SK-N-SH (cell line): ENCODE data around the gene SFI1. TPM values are rescaled to one million over a fixed set of nuclear protein-coding genes. Genes with fewer than 3 reads are reported as not detected.
A peak's percentile ranks its signal among the peaks of the same experiment; 100 is the strongest.

Source experiments
- CTCF ChIA-PET: fragments of 300-600, 350-600 bp; formaldehyde crosslinking; extraction: SDS; loops from one replicate; lab custom pipeline; 2021; lab: Yijun Ruan, JAX
- POLR2A ChIA-PET: fragments of 350-600 bp; sonication (Branson Sonifier 250); formaldehyde crosslinking; extraction: SDS; loops from one replicate; lab custom pipeline; 2020; ENCODE audit warnings: antibody characterized with exemption, inconsistent platforms; lab: Yijun Ruan, JAX
- DNase-seq: peaks from one replicate; pipeline ENCODE4 v3.0.0; 2012
- H2AFZ ChIP-seq: fragments of 200-600 bp; sonication (generic); 2 replicates; pipeline ENCODE4 v1.8.1; 2016; ENCODE audit warnings: antibody characterized with exemption, mild to moderate bottlenecking, low read depth
- H3F3A ChIP-seq: fragments of 200-600 bp; sonication (generic); replicated peaks from 2 replicates; pipeline ENCODE3; 2016; ENCODE audit warnings: antibody characterized with exemption, mild to moderate bottlenecking; ENCODE audit not compliant: insufficient read depth
- H3K27ac ChIP-seq, 2 experiments: fragments of 200-500 bp in 1 of 2; fragments of 200-600 bp in 1 of 2; sonication (Bioruptor generic) in 1 of 2; sonication (generic), shearing (Covaris generic) in 1 of 2; 2 replicates each; pipeline versions ENCODE4 v1.5.1 to v1.6.1; 2014 to 2016; ENCODE audit warnings: low read depth in 2 of 2, inconsistent platforms in 1 of 2, low read length in 1 of 2, mild to moderate bottlenecking in 1 of 2, mixed read lengths in 1 of 2
- H3K27me3 ChIP-seq: fragments of 200-600 bp; sonication (generic), shearing (Covaris generic); 2 replicates; pipeline ENCODE4 v1.6.1; 2016; ENCODE audit warnings: mixed run types; ENCODE audit not compliant: insufficient read depth
- H3K36me3 ChIP-seq, 2 experiments: fragments of 200-500 bp in 1 of 2; fragments of 200-600 bp in 1 of 2; sonication (Bioruptor generic) in 1 of 2; sonication (generic) in 1 of 2; replicated peaks in 1 of 2; 2 replicates each; pipeline versions ENCODE3 to v1.5.1; 2014 to 2016; ENCODE audit warnings: low read length in 1 of 2, mild to moderate bottlenecking in 1 of 2; ENCODE audit not compliant: insufficient read depth in 2 of 2, control insufficient read depth in 1 of 2
- H3K4me1 ChIP-seq, 2 experiments: fragments of 200-500 bp in 1 of 2; fragments of 200-600 bp in 1 of 2; sonication (Bioruptor generic) in 1 of 2; sonication (generic), shearing (Covaris generic) in 1 of 2; 2 replicates each; pipeline versions ENCODE4 v1.5.1 to v1.6.1; 2014 to 2016; ENCODE audit warnings: low read depth in 1 of 2, low read length in 1 of 2, mixed run types in 1 of 2; ENCODE audit not compliant: insufficient read depth in 2 of 2, control insufficient read depth in 1 of 2
- H3K4me2 ChIP-seq: fragments of 200-600 bp; sonication (generic), shearing (Covaris generic); 2 replicates; pipeline ENCODE4 v1.6.1; 2017; ENCODE audit warnings: mixed run types
- H3K4me3 ChIP-seq, 2 experiments: fragments of 200-500 bp in 1 of 2; fragments of 200-600 bp in 1 of 2; sonication (Bioruptor generic) in 1 of 2; sonication (generic), shearing (Covaris generic) in 1 of 2; 2 replicates each; pipeline versions ENCODE4 v1.5.1 to v1.8.1; 2014 to 2016; ENCODE audit warnings: low read depth in 2 of 2, inconsistent platforms in 1 of 2, low read length in 1 of 2, mild to moderate bottlenecking in 1 of 2, mixed read lengths in 1 of 2, moderate library complexity in 1 of 2
- H3K79me2 ChIP-seq: fragments of 200-600 bp; sonication (generic); 2 replicates; pipeline ENCODE4 v1.8.1; 2017; ENCODE audit warnings: mild to moderate bottlenecking; ENCODE audit not compliant: insufficient read depth
- H3K9ac ChIP-seq: fragments of 200-600 bp; sonication (generic); 2 replicates; pipeline ENCODE4 v1.6.1; 2017; ENCODE audit warnings: mixed run types
- H3K9me2 ChIP-seq: fragments of 200-600 bp; sonication (generic); 2 replicates; pipeline ENCODE4 v1.6.1; 2017; ENCODE audit warnings: mixed run types
- H3K9me3 ChIP-seq: fragments of 200-600 bp; sonication (generic); 2 replicates; pipeline ENCODE4 v1.6.1; 2017; ENCODE audit warnings: mixed run types, mild to moderate bottlenecking, moderate library complexity
- H4K20me1 ChIP-seq: fragments of 200-600 bp; sonication (generic); 2 replicates; pipeline ENCODE4 v1.6.1; 2017; ENCODE audit warnings: mild to moderate bottlenecking, mixed run types; ENCODE audit not compliant: insufficient read depth
- CHD2 ChIP-seq: fragments of 150-350 bp; IDR thresholded peaks from 2 replicates; pipeline ENCODE4 v1.6.1; 2018; ENCODE audit warnings: low read length; ENCODE audit not compliant: partially characterized antibody
- CTCF ChIP-seq: fragments of 200-600 bp; sonication (generic); IDR thresholded peaks from 2 replicates; pipeline ENCODE4 v1.6.1; 2017; ENCODE audit warnings: antibody characterized with exemption, mild to moderate bottlenecking, moderate library complexity
- ELF1 ChIP-seq: IDR thresholded peaks from 2 replicates; pipeline ENCODE4 v1.4.0; 2012
- EP300 ChIP-seq, 2 experiments: IDR thresholded peaks; 2 replicates each; pipeline versions ENCODE4 v1.4.0 to v1.6.1; 2012; ENCODE audit warnings: borderline replicate concordance in 1 of 2, low read depth in 1 of 2, low read length in 1 of 2
- FOSL2 ChIP-seq: IDR thresholded peaks from 2 replicates; pipeline ENCODE4 v1.4.0; 2012; ENCODE audit warnings: low read depth, mild to moderate bottlenecking, moderate library complexity, borderline replicate concordance
- FOXJ3 ChIP-seq: sonication (generic); formaldehyde crosslinking; IDR thresholded peaks from 2 replicates; pipeline ENCODE4 v1.5.1; 2020; ENCODE audit warnings: mild to moderate bottlenecking, missing genetic modification reagents
- GABPA ChIP-seq: IDR thresholded peaks from 2 replicates; pipeline ENCODE4 v1.4.0; 2012; ENCODE audit warnings: low read depth, mild to moderate bottlenecking
- GATA2 ChIP-seq: sonication (generic); formaldehyde crosslinking; IDR thresholded peaks from 2 replicates; pipeline ENCODE4 v1.5.0; 2020; ENCODE audit warnings: mild to moderate bottlenecking, missing genetic modification reagents
- JUND ChIP-seq: IDR thresholded peaks from 2 replicates; pipeline ENCODE4 v1.4.0; 2012
- MEF2A ChIP-seq: IDR thresholded peaks from 2 replicates; pipeline ENCODE4 v1.4.0; 2012; ENCODE audit warnings: low read depth, borderline replicate concordance
- NFIC ChIP-seq: IDR thresholded peaks from 2 replicates; pipeline ENCODE4 v1.4.0; 2012; ENCODE audit warnings: borderline replicate concordance
- NRF1 ChIP-seq: IDR thresholded peaks from 2 replicates; pipeline ENCODE4 v1.6.1; 2012; ENCODE audit warnings: low read depth, mild to moderate bottlenecking, low read length
- PBX3 ChIP-seq: IDR thresholded peaks from 2 replicates; pipeline ENCODE4; 2012
- POLR2AphosphoS5 ChIP-seq: IDR thresholded peaks from 2 replicates; pipeline ENCODE4 v1.6.1; 2012; ENCODE audit warnings: low read depth, low read length
- RAD21 ChIP-seq: IDR thresholded peaks from 2 replicates; pipeline ENCODE4 v1.6.1; 2012; ENCODE audit warnings: mild to moderate bottlenecking, low read length
- REST ChIP-seq: IDR thresholded peaks from 2 replicates; pipeline ENCODE4 v1.6.1; 2012; ENCODE audit warnings: mild to moderate bottlenecking, low read depth, low read length, moderate library complexity
- SIN3A ChIP-seq: IDR thresholded peaks from 2 replicates; pipeline ENCODE4 v1.6.1; 2012; ENCODE audit warnings: low read depth, mild to moderate bottlenecking, low read length, moderate library complexity, borderline replicate concordance
- SMC3 ChIP-seq: IDR thresholded peaks from 2 replicates; pipeline ENCODE4 v1.6.1; 2012; ENCODE audit warnings: low read depth, low read length, improper control_type of control experiment
- TAF1 ChIP-seq: IDR thresholded peaks from 2 replicates; pipeline ENCODE4 v1.6.1; 2012; ENCODE audit warnings: low read depth, mild to moderate bottlenecking, low read length, moderate library complexity, borderline replicate concordance
- TCF12 ChIP-seq: IDR thresholded peaks from 2 replicates; pipeline ENCODE4 v1.4.0; 2012
- TEAD4 ChIP-seq: IDR thresholded peaks from 2 replicates; pipeline ENCODE4 v1.4.0; 2012; ENCODE audit warnings: mild to moderate bottlenecking, borderline replicate concordance; ENCODE audit not compliant: insufficient read depth
- USF1 ChIP-seq: IDR thresholded peaks from 2 replicates; pipeline ENCODE4 v1.4.0; 2012; ENCODE audit warnings: low read depth, borderline replicate concordance
- USF2 ChIP-seq: fragments of 150-350 bp; IDR thresholded peaks from 2 replicates; pipeline ENCODE4 v1.6.1; 2017; ENCODE audit warnings: antibody characterized with exemption, low read length, low read depth, borderline replicate concordance
- ZBTB33 ChIP-seq: IDR thresholded peaks from 2 replicates; pipeline ENCODE4 v1.4.0; 2012; ENCODE audit warnings: low read depth, borderline replicate concordance
- WGBS: methylation state at CpG from one replicate; pipeline ENCODE4 v1.1.6; 2017; ENCODE audit warnings: low lambda C conversion rate; 5-methylcytosine and 5-hydroxymethylcytosine counted together
- polyA plus RNA-seq, 3 experiments: library from polyadenylated mRNA; depleted of rRNA; stranded (reverse); fragments of >200 nt; gene quantifications; 2 replicates each; pipeline ENCODE4 v1.2.3, GENCODE V29; 2012

Gene SFI1
- polyA plus RNA-seq, 1 of the 3 experiments (the other 2 are of a cell fraction) = 24.7 TPM

GRCh38 chr22:31532060-31532459 is 35.7 kb downstream of the SFI1 start:
- no peaks in the 10 kb centered on the region for H3K9me2 ChIP-seq
- no peak for DNase-seq
- H3F3A ChIP-seq = peaks cover 30% of the 10 kb centered on the region
- H2AFZ ChIP-seq = no peak overlapping the region
- H3K4me2 ChIP-seq = peak overlapping the region; percentile 48; the same call in 1 of the 2 replicates
- POLR2A ChIA-PET = interaction anchor here (0.7 kb wide), 1 partner anchor 125 kb away, joined by 5 read pairs; no protein-coding TSS in a partner anchor
- H4K20me1 ChIP-seq = no peaks in the 10 kb centered on the region
- no peak overlapping the region for H3K4me3 ChIP-seq
- peaks cover 0 to 5% of the 10 kb centered on the region in 2 experiments for H3K36me3 ChIP-seq
- H3K4me1 ChIP-seq = peaks cover 0 to 8% of the 10 kb centered on the region in 2 experiments; a peak in 1 of 4 replicates
- no peak overlapping the region for H3K9ac ChIP-seq
- WGBS = 59% methylated on average over 1 of the region's 1 CpG
- H3K9me3 ChIP-seq = no peaks in the 10 kb centered on the region
- CTCF ChIA-PET = interaction anchor here (2.4 kb wide), 1 partner anchor 29 kb away, joined by 5 read pairs; no protein-coding TSS in a partner anchor
- H3K79me2 ChIP-seq = peaks cover 4% of the 10 kb centered on the region; the same call in 1 of the 2 replicates
- no peaks in the 10 kb centered on the region for H3K27me3 ChIP-seq
- peak overlapping the region; percentile 80 to 88 for H3K27ac ChIP-seq
- TF ChIP-seq FOSL2 (peak; percentile 33; the same call in 1 of the 2 replicates), SIN3A (peak; percentile 58; the same call in 1 of the 2 replicates), ZBTB33 (no peak), MEF2A (peak; percentile 21; the same call in 1 of the 2 replicates), TEAD4 (peak; percentile 69; the same call in 1 of the 2 replicates), TCF12 (peak; percentile 95), RAD21 (no peak), ELF1 (no peak), JUND (peak; percentile 70), USF1 (no peak), GABPA (no peak), POLR2AphosphoS5 (peak; percentile 74; the same call in 1 of the 2 replicates), USF2 (no peak), TAF1 (no peak), FOXJ3 (CRISPR knock-in tag) (no peak), REST (0 out of 2 replicates have a peak, but pooled peaks have one; percentile 29), CHD2 (no peak), NFIC (peak; percentile 85), SMC3 (no peak), CTCF (no peak), GATA2 (CRISPR knock-in tag) (no peak), EP300 (IDR thresholded peaks at IDR 0.05; ENCODE audit: borderline replicate concordance in 1 of 2, low read depth in 1 of 2, low read length in 1 of 2) (peak; percentile 63 to 80), PBX3 (peak; percentile 92), NRF1 (no peak)
